COLO668 (cell line): Measurements from ENCODE around the gene PUS1.

Experiments
- DNase-seq: peaks from one replicate; lab custom pipeline; 2025; ENCODE audit not compliant: unreplicated experiment; lab: John Stamatoyannopoulos, UW

Gene PUS1

DNA sequence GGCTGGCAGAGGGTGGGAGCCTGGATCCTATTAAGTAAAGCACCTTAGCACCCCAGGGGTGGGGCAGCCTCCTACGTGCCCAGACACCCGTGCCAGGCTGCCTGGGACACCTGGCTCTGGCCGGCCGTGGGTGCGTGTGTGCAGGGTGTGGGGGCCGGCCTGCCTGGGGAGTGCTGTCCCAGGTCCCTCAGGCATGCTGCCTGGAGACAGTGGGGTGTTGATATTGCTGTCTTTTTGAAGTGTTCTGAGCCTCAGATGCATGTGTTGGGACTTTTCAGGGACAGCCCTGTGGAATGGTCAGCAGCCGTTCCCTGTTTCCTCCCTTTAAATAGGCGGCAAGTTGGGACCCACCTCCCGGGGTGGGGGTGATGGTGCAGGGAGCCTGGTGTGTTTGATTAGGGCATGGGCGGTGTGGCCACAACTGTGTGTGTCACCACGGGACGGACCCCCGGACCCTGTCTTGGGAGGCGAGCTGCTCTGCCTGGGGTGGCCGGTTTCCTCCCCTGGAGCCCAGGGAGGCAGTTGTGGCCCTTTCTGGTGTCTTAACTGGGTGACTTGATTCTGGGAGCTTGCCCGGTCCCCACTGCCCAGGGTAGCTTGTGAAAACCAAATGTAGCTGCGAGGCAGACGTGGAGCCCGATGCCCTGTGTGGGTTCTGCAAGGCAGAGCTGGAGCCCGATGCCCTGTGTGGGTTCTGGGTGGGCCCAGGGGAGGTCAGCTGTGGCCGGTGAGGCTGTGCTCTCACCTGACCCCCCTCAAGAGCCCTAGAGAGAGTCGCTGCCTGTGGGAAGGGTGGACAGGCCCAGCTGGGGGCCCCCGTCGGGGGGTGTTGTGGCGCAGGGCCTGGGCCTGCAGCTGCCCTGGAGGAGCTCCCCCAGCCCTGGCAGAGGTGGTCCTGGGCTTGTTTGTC lies 26.5 kb upstream of the PUS1 start:
- no peak for DNase-seq

GRCh38 chr12:131903270-131904255 lies 25.5 kb upstream of the PUS1 start:
- DNase-seq: no peak

DNA sequence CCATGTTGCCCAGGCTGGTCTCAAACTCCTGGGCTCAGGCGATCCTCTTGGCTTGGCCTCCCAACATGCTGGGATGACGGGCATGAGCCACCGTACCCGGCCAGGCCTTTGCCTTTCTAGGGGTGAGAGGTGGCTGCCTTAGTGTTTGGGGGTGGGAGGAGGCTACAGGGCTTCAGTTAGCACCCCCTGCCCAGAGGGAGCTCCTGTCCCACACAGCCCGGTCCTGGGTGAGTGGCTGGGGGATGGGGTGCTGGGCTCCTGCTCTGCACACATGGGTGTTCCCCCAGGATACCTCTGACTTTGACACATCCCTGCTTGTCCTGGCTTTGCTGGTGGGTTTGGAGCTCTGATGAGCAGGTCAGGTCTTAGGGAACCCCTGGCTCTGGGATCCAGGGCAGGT lies 24.7 kb upstream of the PUS1 start:
- no peak for DNase-seq

DNA sequence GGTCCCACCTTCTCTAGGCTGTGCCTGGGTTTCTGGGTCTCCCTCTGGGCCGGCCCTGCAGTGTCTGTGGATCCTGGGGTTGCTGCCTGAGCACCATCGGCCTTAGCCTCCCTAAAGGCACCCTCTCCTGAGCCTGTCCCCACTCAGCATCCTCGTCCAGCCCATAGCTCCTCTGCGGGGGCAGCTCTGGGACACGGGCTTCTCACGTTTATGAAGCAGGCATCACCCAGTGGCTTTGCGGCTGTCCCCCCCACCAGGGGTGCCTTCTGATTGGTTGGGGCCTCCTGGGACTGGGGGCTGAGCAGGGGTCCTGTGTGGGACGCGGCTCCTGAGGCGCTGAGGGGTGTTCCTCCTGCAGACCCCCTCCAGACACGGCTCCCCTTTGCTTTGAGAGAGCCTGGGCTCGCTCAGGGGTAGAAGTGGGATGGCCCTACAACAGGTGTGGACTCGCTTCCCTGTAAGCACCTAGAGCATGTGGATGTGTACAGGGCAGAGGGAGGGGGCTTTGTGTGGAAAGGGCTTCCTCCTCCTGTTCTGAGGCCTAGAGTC lies 23.9 kb upstream of the PUS1 start:
- no peak for DNase-seq

DNA sequence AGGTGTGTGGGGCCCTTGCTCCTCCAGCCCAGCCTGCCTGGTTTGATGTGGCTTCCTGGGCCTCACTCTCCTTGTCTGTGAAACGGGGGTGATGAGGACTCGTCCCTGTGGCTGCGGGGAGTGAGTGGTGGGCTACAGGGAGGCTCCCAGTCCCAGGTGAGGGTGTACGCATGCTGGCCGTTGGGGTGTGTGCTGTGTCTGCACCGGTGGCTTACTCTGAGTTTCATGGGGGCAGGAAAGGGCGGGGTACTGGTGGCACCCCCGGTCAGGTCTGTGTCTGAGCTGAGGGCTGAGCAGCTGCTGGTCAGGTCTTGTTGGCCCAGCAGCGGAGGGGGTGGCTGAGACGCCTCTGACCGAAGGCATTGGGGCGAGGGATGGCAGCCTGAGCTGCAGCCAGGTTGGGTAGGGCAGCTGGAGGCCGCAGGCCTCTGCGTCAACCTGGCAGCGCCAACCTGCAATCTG lies 23.4 kb upstream of the PUS1 start:
- no peak for DNase-seq

GRCh38 chr12:131907379-131908091 lies 21.5 kb upstream of the PUS1 start:
- no peak for DNase-seq

GRCh38 chr12:131908092-131909080 lies 20.7 kb upstream of the PUS1 start:
- no peak for DNase-seq

DNA sequence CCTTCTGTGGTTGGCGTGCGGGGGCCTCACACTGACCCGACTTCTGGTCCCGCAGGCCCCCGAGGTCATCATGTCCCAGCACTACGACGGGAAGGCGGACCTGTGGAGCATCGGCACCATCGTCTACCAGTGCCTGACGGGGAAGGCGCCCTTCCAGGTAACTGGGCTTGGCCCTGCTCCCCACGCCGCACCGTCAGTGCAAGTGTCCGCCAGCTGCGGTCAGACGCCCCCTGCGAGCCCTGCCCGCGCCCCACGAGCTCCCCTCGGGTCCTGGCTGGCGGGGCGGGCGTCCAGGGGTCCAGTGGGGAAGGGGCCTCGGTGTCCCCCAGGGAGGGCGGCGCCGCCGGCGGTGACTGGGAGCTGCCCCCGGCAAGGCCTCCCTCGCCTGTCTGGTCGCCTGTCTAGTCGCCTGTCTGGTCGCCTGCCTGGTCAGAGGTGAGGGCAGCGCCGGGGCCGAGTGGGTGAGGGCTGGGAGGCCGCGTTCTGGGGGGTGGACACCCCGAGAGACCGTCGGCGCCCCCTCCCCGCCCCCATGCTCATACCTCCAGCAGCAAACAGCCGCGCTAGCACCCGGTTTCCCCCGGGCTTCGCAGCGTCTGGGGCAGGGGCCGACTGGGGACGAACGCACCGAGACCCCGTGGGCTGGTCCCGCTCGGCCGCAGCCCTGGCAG lies 19.9 kb upstream of the PUS1 start:
- no peak for DNase-seq

GRCh38 chr12:131909752-131910219 lies 19.3 kb upstream of the PUS1 start:
- no peak for DNase-seq

DNA sequence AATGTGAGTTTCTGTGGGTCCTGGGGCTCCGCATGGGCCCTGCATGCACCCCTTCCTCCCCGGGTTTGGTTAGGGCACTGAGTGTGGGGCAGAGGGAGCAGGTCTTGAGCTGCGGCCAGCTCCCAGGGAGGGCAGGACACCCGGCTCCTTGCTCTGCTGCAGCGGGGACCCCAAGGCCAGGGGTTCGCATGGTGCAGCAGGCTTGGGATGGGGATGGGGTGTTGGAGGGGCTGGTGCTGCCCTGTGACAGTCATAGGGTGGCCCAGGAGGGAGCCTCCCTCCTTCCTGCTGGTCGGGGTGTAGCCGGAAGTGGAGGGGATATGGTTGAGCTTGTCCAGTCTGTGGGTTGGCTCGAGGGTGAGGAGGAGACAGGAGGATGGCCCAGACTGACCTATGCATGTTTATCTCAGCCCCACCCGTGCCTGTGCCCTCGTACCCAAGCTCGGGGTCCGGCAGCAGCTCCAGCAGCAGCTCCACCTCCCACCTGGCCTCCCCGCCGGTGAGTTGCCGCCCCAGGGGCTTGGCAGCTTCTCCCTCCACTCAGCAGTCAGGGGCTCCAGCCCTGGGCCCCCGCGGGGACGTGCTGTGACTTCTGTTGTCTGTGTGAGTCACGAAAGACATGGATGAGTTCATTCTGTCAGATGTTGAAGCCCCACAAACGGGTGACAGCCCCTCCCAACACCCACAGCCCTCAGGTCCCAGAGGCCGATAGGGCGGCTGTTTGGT lies 18.6 kb upstream of the PUS1 start:
- DNase-seq: no peak

DNA sequence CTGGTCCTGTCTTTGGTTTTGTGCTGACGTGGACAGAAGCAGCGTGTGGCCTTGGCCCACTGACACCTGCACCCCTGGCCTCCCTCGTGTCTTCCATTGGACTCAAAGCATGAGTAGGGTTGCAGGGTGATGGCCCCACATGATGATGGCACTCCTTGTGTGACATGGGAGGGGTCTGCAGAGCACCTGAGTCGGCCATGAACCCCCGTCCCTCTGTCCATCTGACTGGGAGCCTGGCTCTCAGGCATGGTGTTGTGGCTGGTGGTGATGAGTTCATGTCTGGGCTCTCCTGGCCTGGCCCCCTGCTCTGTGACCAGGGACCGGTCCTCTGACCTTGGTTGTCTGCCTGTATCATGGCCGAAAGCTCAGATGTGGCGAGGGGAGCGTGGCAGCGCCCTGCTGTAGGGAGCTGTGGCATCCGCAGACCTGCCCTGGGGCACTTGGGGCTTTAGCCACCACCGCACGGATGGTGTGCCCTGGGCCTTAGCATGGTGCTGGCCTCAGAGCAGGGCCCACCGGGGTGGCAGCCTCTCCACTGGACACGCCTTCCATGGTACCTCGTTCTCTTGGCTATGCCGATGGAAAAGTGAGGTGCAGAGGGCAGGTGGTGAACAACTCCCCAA lies 17.9 kb upstream of the PUS1 start:
- no peak for DNase-seq

GRCh38 chr12:131911851-131912477 lies 17.1 kb upstream of the PUS1 start:
- no peak for DNase-seq

GRCh38 chr12:131912518-131913274 lies 16.4 kb upstream of the PUS1 start:
- DNase-seq: no peak

GRCh38 chr12:131913666-131914065 lies 15.4 kb upstream of the PUS1 start:
- DNase-seq: no peak

DNA sequence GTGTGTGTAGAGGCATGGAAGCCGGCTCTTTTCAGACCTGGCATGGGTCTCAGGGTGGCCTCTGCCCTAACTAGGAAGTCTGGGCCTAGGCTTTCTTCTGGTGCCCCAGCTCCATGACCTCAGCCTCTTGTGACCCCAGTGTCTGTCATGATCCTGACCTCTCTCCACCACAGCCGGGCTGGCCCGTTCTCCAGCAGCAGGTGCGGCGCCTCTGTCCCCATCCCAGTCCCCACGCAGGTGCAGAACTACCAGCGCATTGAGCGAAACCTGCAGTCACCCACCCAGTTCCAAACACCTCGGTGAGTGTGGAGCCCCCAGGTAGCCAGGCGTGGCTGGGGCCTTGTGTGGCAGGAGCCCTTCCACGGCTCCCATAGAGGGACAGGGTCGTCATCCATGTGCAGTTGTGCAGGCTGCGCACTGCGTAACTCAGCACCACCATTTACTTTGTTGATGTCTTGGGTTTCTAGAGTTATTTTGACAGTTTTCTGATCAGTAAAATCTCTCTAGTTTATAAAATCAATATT lies 14.8 kb upstream of the PUS1 start:
- no peak for DNase-seq

- DNase-seq: no peak
Measured at GRCh38 chr12:131915000-131915689, 13.9 kb upstream of the PUS1 start.
